Midbrain (tissue), 1 donor: ENCODE measurements around the gene ZNF132.
A peak's percentile ranks its signal among the peaks of the same experiment; 100 is the strongest.

ENCODE experiments used
- DNase-seq: peaks from one replicate; lab custom pipeline; 2025; lab: John Stamatoyannopoulos, UW

Gene ZNF132

DNA sequence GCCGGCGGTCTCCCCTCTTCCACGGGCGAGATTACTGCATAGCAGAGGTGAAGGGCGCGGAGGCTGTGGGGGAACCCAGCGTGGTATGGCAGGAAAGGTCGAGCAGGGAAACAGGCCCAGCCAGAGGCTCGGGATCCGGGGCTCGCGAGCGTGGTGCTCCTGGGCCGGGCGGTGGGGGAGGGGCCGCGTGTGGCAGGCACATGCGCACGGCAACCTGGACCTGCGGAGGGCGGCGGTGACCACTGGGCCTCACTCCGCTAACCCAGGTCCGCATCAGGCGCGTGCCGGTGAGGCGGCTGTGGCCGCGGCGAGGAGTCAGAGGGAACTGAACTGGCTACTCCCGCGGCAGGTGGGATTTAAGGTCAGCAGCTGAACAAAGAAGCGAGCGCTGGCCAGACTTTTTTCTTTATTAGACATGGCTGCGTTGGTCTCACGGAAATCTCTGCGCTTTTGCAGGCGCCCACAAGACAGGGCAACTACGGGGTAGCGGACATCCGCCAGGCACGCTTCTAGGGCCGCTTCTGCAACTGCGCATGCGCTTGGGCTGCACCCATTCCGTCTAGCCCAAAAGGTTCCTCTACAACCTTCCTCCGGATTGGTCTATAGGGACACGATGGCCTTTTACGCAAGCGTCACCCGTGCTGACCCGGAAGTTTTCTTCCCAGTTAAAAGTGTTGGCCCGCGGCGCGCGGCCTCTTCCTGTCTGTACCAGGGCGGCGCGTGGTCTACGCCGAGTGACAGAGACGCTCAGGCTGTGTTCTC is 53.2 kb downstream of the ZNF132 start, which contains the start of gene RPS5:
TSS of gene RPS5 (plus strand) at position 694 of the 762 bp plus-strand sequence. CDS start 869 bp downstream, outside the sequence.
- DNase-seq: peak; percentile 99

DNA sequence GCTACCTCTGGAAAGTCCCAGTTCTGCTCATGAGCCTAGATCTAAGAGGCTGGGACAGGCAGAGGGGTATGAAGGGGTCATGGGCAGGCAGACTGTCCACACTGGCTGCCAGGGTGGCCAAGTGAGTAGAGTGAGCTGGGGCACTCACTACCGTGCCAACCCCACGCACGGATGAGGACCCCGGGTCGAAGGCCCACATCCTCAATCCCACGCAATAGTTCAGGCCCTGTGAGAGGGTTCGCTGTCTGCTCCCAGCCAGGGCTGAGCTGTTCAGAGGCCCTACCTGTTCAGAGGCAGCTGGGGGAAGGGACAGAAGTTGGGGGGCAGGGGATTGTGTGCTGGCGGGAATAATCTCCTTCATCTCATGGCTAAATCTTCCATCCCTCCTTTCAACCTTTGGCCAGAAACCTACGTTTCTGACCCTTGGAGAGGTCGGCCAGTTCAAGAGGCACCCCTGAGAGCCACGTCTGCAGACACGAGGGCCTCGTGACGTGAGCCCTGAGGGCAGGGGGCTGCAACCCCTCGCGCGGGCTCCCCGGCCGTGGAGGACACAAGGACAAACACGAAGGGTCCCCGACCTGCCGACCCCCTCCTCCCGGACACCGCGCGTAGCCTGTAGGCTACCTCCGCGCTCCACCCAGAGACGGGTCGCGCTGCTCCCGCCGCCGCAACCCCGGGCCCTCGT is 53.9 kb downstream of the ZNF132 start:
- DNase-seq: no peak

DNA sequence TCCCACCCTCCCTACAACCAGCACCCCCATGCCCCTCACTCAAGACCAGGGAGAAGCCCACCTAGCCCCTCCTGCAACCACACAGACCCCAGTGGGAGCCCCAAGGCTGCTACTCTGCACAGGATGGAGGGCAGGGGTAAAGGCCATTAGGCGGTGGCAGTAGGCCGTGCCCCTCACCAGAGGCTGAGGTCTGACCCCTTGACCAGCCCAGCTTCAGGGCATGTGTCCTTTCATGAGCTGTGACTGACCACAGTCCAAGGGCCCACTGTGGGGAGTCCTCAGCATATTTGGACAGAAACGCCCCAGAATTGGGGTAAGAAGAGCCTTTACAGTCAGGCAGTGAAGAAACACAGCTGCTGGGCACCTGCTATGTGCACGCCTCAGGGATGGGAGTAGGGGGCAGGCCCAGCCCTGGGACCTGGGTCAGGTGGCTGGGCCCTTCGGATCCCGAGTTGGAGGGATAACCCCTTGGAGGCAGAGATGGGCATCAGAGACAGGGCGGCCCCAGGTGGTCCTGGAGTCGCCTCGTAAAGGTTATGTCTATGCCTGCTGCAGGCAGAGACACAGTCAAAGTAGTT is 54.6 kb downstream of the ZNF132 start:
- no peak for DNase-seq

DNA sequence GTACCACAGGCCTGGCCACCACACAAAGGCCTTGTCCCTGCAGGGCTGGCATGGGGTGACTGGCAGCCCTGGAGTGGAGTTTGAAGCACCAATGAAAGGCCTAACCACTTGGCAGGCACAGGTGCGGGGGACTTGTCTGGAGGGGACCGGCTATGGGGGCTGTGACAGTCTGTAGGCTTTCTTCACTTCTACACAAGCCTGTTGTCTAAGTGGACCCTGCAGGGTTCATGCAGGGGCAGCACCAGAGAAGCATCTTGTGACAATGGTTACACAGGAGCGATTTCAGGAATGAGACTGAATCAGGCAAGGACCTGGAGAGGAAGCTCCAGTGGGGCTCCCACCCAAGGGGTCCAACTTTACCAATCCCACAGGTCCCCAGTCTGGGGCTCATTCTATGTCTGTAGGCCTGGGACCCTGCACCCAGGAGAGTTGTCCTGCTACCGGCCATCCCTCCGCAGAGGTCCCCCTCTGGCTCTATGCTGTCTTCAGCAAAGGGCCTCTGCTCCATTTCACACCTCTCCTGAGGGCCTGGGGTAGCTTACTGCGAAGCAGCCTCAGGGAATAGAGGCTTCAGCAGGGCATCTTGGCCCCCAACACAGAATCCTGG is 56.9 kb downstream of the ZNF132 start:
- DNase-seq: no peak
